DND-41 (cell line): ENCODE results near the gene GABBR2.

Experiments used
- EZH2 ChIP-seq: IDR thresholded peaks from 3 replicates; pipeline ENCODE4 v1.6.1; 2012; ENCODE audit warnings: borderline replicate concordance, low read depth, mild to moderate bottlenecking, moderate library complexity, low read length, inconsistent platforms; ENCODE audit not compliant: severe bottlenecking
- TF ChIP-seq, protein P1 (sequence below): IDR thresholded peaks from 2 replicates; pipeline ENCODE4 v1.5.1; 2012; ENCODE audit warnings: borderline replicate concordance, low read length, moderate library complexity, mild to moderate bottlenecking; ENCODE audit not compliant: poor library complexity, severe bottlenecking; ENCODE audit errors: extremely low read depth

DNA sequence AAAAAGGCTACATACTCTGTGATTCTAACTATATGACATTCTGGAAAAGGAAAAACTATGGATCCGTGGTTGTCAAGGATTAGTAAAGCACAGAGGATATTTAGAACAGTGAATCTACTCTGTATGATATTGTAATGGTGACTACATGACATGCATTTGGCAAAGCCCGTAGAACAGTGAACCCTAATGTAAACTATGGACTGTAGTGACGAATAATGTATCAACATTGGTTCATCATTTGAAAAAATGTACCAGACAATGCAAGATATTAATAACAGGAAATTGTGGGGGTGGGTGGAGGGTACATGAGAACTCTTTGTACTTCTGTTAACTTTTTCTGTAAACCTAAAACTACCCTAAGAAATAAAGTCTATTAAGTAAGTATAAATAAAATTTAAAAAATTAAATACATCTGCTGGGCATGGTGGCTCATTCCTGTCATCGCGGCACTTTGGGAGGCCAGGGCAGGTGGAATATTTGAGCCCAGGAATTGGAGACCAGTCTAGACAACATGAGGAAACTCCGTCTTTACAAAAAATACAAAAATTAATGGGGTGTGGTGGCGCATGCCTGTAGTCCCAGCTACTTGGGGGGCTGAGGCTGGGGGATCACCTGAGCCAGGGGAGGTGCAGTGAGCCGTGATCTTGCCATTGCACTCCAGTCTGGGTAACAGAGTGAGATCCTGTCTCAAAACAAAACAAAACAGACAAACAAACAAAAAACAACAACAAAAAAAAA lies 351.6 kb downstream of the GABBR2 start:
- TF ChIP-seq, protein P1, sequence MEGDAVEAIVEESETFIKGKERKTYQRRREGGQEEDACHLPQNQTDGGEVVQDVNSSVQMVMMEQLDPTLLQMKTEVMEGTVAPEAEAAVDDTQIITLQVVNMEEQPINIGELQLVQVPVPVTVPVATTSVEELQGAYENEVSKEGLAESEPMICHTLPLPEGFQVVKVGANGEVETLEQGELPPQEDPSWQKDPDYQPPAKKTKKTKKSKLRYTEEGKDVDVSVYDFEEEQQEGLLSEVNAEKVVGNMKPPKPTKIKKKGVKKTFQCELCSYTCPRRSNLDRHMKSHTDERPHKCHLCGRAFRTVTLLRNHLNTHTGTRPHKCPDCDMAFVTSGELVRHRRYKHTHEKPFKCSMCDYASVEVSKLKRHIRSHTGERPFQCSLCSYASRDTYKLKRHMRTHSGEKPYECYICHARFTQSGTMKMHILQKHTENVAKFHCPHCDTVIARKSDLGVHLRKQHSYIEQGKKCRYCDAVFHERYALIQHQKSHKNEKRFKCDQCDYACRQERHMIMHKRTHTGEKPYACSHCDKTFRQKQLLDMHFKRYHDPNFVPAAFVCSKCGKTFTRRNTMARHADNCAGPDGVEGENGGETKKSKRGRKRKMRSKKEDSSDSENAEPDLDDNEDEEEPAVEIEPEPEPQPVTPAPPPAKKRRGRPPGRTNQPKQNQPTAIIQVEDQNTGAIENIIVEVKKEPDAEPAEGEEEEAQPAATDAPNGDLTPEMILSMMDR = no peak
- TF ChIP-seq EZH2 = no peak
